GM12874 (cell line): Measurements from ENCODE around the gene FAM135A.

Experiments used
- TF ChIP-seq, protein P1 (sequence below): IDR thresholded peaks from 2 replicates; pipeline ENCODE4 v1.5.1; 2011; ENCODE audit warnings: low read depth, mild to moderate bottlenecking, control low read depth, low read length, moderate library complexity; ENCODE audit not compliant: insufficient read depth

The FAM135A gene

DNA sequence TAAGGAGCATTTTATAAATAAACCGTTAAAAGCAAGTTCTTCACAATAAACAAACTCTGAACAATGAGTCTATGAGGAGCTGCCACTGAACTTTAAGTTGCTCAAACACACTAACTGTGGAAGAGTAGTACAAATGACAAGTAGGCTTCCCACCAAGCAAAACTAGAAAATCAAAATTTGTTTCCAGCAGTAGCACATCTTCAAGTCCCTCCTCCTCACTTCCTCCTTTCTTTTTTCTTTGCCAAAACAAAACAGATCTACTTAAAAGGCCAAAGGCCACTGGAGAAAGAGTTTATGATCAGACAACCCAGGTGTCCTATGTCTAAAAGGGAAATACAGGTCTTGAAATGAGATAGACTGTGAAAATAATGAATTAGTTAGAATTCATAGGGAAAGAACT, 17.1 kb upstream of the FAM135A start:
- TF ChIP-seq, protein P1, sequence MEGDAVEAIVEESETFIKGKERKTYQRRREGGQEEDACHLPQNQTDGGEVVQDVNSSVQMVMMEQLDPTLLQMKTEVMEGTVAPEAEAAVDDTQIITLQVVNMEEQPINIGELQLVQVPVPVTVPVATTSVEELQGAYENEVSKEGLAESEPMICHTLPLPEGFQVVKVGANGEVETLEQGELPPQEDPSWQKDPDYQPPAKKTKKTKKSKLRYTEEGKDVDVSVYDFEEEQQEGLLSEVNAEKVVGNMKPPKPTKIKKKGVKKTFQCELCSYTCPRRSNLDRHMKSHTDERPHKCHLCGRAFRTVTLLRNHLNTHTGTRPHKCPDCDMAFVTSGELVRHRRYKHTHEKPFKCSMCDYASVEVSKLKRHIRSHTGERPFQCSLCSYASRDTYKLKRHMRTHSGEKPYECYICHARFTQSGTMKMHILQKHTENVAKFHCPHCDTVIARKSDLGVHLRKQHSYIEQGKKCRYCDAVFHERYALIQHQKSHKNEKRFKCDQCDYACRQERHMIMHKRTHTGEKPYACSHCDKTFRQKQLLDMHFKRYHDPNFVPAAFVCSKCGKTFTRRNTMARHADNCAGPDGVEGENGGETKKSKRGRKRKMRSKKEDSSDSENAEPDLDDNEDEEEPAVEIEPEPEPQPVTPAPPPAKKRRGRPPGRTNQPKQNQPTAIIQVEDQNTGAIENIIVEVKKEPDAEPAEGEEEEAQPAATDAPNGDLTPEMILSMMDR = no peak

DNA sequence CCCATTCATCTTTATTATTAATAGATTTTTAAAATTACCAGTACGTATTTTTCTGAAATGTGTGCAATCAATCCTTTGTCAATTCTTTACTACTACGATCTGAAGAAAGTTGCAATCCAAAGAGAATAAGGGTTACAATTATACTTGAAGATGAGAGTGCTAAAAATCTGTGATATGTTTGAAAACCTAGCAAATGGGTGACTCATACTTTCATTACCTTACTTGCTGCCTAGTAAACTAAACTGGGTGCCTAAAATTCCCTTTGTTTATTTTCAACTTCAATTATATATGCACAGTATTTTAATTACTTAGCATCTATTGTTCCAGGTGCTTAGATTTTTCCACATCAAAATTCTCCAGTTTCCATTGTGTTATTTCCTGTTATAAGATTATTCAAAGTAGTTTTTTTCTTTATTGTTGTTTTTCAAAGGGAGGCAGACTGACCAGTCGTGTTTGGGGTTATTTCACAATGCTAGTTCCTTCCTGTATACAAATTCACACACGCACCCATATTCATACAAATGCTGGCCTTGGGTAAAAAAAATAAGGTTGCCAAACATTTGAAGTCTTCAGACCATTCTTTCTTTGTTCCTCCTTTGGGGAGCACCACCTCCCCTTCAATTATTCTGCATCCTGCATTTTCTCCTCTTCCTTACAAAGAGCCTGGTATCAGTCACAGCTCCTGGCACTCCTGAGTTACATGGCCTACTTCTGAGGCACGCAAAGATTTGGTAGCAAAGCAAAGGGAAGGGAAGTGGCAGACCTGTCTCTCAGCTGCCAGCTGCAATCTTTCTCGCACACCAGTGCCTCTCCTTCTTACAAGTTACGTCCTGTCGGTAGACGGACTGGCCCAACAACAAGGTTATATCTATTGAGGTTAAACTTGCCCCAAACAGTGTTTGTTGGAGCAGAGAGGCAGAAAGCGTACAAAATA, 16.2 kb upstream of the FAM135A start:
- TF ChIP-seq, protein P1 = no peak

DNA sequence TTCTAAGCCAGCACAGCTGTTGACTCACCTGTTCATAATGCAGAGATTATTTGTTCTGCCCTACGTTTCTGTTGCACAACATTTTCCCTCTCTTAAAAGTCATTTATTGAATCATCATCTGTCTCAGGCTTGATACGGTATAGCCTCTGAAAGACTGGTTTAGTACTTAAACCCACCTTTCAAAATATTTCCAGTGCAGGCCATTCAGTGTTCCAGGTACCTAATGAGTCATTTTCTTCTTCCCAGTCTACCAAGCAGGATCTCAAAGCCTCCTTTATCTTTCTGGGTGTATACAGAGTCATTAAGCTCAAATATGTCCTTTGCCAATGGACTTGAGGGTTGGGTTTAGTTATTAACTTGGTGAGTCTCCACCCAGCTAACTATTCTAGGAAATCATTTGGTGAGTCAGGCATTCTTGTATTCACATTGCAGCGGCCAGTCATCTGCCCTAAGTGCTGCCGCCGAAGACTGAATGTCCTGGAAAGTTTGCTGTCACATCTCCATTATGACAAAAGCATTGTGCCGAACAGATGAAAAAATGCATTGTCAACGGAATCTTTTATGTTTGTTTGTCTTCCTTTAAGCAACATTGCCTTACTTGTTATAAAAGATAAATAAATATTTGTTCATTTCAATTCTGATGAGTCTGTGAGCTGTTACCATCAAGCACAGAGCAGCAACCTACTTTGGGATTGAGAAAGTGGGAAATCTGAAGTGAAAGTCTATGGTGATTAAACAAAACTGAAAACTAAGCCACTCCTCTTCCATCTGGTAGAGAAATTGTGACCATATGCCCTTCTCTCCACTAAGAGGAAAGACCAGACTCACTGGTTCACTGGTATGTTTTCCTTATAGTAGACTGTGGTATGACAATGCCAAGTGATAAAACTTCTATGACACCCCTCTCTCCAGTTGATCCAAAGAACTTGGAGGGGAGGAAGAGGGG, 14.3 kb upstream of the FAM135A start:
- TF ChIP-seq, protein P1 = no peak

DNA sequence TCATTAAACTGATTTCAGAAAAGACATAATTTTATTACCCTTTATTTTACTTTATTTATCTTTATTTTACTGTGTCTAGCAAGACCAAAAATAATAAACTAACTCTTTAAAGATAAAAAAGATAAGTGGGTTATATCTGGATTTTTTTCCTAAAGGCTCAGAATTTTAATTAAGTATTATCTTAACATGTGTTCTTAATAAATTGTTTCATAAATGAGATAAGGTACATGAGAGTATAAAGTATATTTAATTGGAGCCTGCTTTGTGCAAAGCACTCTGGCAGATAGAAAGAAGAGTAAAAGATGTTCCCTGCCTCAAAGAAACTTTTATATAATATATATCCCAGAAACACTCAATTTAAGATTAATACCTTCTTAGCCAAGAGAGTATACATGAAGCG, 8.7 kb upstream of the FAM135A start:
- TF ChIP-seq, protein P1 = no peak

DNA sequence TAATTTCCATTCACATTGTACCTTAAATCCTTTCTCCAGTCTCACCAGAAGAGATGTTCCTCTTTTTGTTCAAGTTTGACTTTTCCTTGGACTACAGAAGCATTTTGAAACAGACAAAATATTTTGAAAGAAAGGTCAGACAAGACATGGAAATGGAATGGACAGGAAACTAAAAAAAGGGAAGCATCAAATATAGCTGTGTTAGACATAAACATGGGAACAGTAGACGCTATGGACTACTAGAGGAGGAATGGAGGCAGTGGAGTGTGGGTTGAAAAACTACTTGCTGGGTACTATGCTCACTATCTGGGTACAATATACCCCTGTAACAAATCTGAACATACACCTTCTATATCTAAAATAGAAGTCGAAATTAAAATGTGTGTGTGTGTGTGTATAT, 4.1 kb upstream of the FAM135A start:
- TF ChIP-seq, protein P1 = no peak

DNA sequence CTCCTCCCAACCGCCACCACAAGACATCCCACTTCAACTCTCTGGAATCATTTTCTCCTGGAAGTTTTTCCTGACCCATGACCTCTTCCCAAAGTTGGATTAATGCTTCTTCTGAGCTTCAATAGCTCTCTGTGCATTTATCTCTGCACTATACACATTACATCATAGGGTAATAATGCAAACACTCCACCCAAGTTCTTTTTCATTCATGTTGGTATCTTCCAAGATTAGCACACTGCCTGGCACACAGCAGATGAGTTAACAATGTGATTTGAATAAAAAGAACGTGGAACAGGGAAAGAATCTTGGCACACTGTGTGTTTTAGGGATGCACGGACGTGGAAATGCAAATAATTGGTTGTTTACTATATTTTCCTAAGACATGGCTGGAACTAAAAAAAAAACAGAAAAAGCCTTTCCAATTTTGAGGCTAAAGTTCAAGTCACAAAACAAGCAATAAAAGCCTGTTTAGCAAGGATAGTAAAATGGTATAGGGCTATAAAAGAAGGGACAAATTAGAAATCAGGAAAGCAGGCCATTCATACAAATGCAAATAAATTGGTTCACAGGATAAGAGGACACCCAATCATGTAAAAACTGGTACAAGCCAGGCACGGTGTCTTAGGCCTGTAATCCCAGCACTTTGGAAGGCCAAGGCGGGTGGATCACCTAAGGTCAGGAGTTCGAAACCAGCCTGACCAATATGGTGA, 1.6 kb upstream of the FAM135A start:
- TF ChIP-seq, protein P1 = no peak
